GM12878 (cell line): ENCODE data around the gene DNAH1. TPM values are rescaled to one million over a fixed set of nuclear protein-coding genes. Genes with fewer than 3 reads are reported as not detected.

ENCODE experiments used
- ASH2L ChIP-seq: fragments of 300-600, 200-600 bp; sonication (generic); IDR thresholded peaks from 2 replicates; pipeline ENCODE4 v1.6.1; 2017; ENCODE audit warnings: low read depth, mild to moderate bottlenecking, borderline replicate concordance
- BHLHE40 ChIP-seq, 2 experiments: fragments of 450-650 bp in 1 of 2; IDR thresholded peaks; 2 replicates each; pipeline ENCODE4 v1.6.1; 2011 to 2017; ENCODE audit warnings: low read depth in 2 of 2, borderline replicate concordance in 1 of 2, improper control_type of control experiment in 1 of 2, low read length in 1 of 2, mild to moderate bottlenecking in 1 of 2
- BMI1 ChIP-seq: fragments of 450-650 bp; IDR thresholded peaks from 2 replicates; pipeline ENCODE4 v1.6.1; 2016; ENCODE audit warnings: mild to moderate bottlenecking, moderate library complexity, borderline replicate concordance
- CEBPB ChIP-seq, 2 experiments: fragments of 150-350 bp in 1 of 2; IDR thresholded peaks; 2 replicates each; pipeline ENCODE4 v1.6.1; 2012 to 2014; ENCODE audit warnings: low read depth in 2 of 2, low read length in 2 of 2, borderline replicate concordance in 1 of 2, inconsistent platforms in 1 of 2
- EGR1 ChIP-seq, 2 experiments: IDR thresholded peaks; 1 replicate in 1 of 2; 2 replicates in 1 of 2; pipeline ENCODE4 v1.6.1; 2011 to 2012; ENCODE audit warnings: low read depth in 2 of 2, low read length in 2 of 2, borderline replicate concordance in 1 of 2, mild to moderate bottlenecking in 1 of 2, moderate library complexity in 1 of 2
- FOXK2 ChIP-seq: fragments of 450-650 bp; IDR thresholded peaks from 2 replicates; pipeline ENCODE4 v1.6.1; 2017; ENCODE audit warnings: mild to moderate bottlenecking, moderate library complexity
- HDAC2 ChIP-seq: fragments of 200-600 bp; sonication (generic); IDR thresholded peaks from 2 replicates; pipeline ENCODE4 v1.6.1; 2017
- IKZF2 ChIP-seq, 2 experiments: fragments of 450-650 bp; IDR thresholded peaks; 2 replicates each; pipeline ENCODE4 v1.6.1; 2017; ENCODE audit warnings: mild to moderate bottlenecking in 2 of 2, moderate library complexity in 2 of 2
- MEF2B ChIP-seq: fragments of 450-650 bp; IDR thresholded peaks from 2 replicates; pipeline ENCODE4 v1.6.1; 2018; ENCODE audit warnings: mild to moderate bottlenecking, moderate library complexity; ENCODE audit not compliant: partially characterized antibody, poor library complexity, severe bottlenecking
- MYB ChIP-seq: fragments of 150-350 bp; IDR thresholded peaks from 2 replicates; pipeline ENCODE4 v1.6.1; 2014; ENCODE audit warnings: mild to moderate bottlenecking, low read depth, low read length, borderline replicate concordance
- NFIC ChIP-seq: IDR thresholded peaks from 2 replicates; pipeline ENCODE4 v1.6.1; 2012; ENCODE audit warnings: low read depth, mild to moderate bottlenecking, inconsistent platforms, low read length, moderate library complexity
- POLR2A ChIP-seq: IDR thresholded peaks from 2 replicates; pipeline ENCODE4 v1.6.1; 2011; ENCODE audit warnings: low read depth, mild to moderate bottlenecking, low read length
- RBBP5 ChIP-seq: fragments of 200-600 bp; sonication (generic); conservative IDR thresholded peaks from 2 replicates; pipeline ENCODE4 v1.6.1; 2016
- SMC3 ChIP-seq: IDR thresholded peaks from 2 replicates; pipeline ENCODE4 v1.6.1; 2011; ENCODE audit warnings: low read length, improper control_type of control experiment, borderline replicate concordance
- SREBF2 ChIP-seq: IDR thresholded peaks from 2 replicates; pipeline ENCODE4 v1.6.1; 2012; ENCODE audit warnings: mild to moderate bottlenecking, low read length
- STAT1 ChIP-seq: fragments of 450-650 bp; conservative IDR thresholded peaks from 2 replicates; pipeline ENCODE4 v1.6.1; 2014; ENCODE audit warnings: antibody characterized with exemption, mild to moderate bottlenecking
- STAT3 ChIP-seq: IDR thresholded peaks from 2 replicates; pipeline ENCODE4 v1.6.1; 2011; ENCODE audit warnings: low read depth, low read length, improper control_type of control experiment
- TCF3 ChIP-seq: IDR thresholded peaks from 2 replicates; pipeline ENCODE4 v1.6.1; 2012; ENCODE audit warnings: low read depth, mild to moderate bottlenecking, low read length, borderline replicate concordance; ENCODE audit not compliant: insufficient read depth
- TCF7 ChIP-seq: IDR thresholded peaks from 2 replicates; pipeline ENCODE4 v1.6.1; 2014; ENCODE audit warnings: antibody characterized with exemption, borderline replicate concordance
- ZNF207 ChIP-seq: fragments of 450-650 bp; IDR thresholded peaks from 2 replicates; pipeline ENCODE4 v1.6.1; 2014; ENCODE audit warnings: antibody characterized with exemption, mild to moderate bottlenecking, borderline replicate concordance
- polyA plus RNA-seq, 11 experiments: library from polyadenylated mRNA; depleted of rRNA in 4 of 11; unstranded in 6 of 11; stranded (reverse) in 5 of 11; fragments of >200 nt; fragmentation: Nextera tagmentation in 4 of 11; fragmentation: Illumina TruSeq in 1 of 11; extraction: Ambion mirVana in 4 of 11; extraction: Trizol in 1 of 11; gene quantifications; 1 replicate in 1 of 11; 2 replicates in 10 of 11; pipeline versions ENCODE4 v1.2.1 to v1.2.3, GENCODE V29; 2011 to 2016; ENCODE audit warnings: inconsistent platforms in 2 of 11, missing spikeins in 2 of 11, low read depth in 1 of 11
- total RNA-seq, 4 experiments: library from RNA; depleted of rRNA in 3 of 4; stranded (reverse); fragments of >200 nt in 3 of 4; fragmentation: Illumina TruSeq in 1 of 4; extraction: Trizol in 1 of 4; gene quantifications; 2 replicates each; pipeline versions ENCODE4 v1.2.1 to v1.2.3, GENCODE V29; 2013 to 2021
- TF ChIP-seq, protein P1 (sequence below): fragments of 450-650 bp; conservative IDR thresholded peaks from 2 replicates; pipeline ENCODE4 v1.6.1; 2017; ENCODE audit warnings: mild to moderate bottlenecking, moderate library complexity
- TF ChIP-seq, protein P2 (sequence below): fragments of 450-650 bp; IDR thresholded peaks from 2 replicates; pipeline ENCODE4 v1.6.1; 2017; ENCODE audit warnings: low read depth, mild to moderate bottlenecking, moderate library complexity
- TF ChIP-seq, protein P3 (sequence below): fragments of 450-650 bp; IDR thresholded peaks from 2 replicates; pipeline ENCODE4 v1.6.1; 2016; ENCODE audit warnings: mild to moderate bottlenecking, moderate library complexity, borderline replicate concordance
- TF ChIP-seq, protein P4 (sequence below): IDR thresholded peaks from 2 replicates; pipeline ENCODE4 v1.6.1; 2012; ENCODE audit warnings: low read depth, low read length, improper control_type of control experiment

DNAH1 gene
- total and polyA plus RNA-seq, 10 of the 15 experiments (the other 5 are each of a cell fraction or from before 2014, with no cell fraction given): 0.31 to 5.8 (median 2.7) TPM

DNA sequence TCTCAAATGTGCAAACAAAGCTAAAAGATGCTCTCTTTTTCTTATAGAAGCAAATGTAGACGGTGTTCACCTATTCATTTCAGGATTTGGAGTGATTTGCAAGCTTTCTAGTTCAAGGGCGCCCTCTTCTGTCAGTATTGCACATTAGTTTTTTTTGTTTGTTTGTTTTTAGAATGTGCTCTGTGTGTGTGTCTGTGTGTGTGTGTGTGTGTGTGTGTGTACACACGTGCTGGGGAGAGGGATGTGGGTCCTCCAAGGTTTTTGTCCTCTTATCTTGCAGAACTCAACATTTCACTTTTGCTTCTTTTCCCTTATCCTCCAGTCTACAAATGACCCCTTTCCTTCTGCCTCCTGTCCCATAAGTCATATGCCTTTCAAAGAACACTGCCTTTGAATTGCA lies 23.5 kb downstream of the DNAH1 start (continued):
- TF ChIP-seq, protein P1, sequence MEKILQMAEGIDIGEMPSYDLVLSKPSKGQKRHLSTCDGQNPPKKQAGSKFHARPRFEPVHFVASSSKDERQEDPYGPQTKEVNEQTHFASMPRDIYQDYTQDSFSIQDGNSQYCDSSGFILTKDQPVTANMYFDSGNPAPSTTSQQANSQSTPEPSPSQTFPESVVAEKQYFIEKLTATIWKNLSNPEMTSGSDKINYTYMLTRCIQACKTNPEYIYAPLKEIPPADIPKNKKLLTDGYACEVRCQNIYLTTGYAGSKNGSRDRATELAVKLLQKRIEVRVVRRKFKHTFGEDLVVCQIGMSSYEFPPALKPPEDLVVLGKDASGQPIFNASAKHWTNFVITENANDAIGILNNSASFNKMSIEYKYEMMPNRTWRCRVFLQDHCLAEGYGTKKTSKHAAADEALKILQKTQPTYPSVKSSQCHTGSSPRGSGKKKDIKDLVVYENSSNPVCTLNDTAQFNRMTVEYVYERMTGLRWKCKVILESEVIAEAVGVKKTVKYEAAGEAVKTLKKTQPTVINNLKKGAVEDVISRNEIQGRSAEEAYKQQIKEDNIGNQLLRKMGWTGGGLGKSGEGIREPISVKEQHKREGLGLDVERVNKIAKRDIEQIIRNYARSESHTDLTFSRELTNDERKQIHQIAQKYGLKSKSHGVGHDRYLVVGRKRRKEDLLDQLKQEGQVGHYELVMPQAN: no peak
- no peak for TF ChIP-seq ASH2L
- TF ChIP-seq STAT3: no peak
- no peak for TF ChIP-seq TCF3
- no peak for TF ChIP-seq SREBF2
- TF ChIP-seq STAT1: no peak
- no peak for TF ChIP-seq TCF7
- TF ChIP-seq POLR2A: no peak
- no peak for TF ChIP-seq BMI1
- no peak for TF ChIP-seq MEF2B
- no peak for TF ChIP-seq RBBP5
- TF ChIP-seq NFIC: no peak
- no peak for TF ChIP-seq MYB
- peak; percentile 37; the same call in 1 of the 2 replicates for TF ChIP-seq FOXK2
- TF ChIP-seq, protein P2, sequence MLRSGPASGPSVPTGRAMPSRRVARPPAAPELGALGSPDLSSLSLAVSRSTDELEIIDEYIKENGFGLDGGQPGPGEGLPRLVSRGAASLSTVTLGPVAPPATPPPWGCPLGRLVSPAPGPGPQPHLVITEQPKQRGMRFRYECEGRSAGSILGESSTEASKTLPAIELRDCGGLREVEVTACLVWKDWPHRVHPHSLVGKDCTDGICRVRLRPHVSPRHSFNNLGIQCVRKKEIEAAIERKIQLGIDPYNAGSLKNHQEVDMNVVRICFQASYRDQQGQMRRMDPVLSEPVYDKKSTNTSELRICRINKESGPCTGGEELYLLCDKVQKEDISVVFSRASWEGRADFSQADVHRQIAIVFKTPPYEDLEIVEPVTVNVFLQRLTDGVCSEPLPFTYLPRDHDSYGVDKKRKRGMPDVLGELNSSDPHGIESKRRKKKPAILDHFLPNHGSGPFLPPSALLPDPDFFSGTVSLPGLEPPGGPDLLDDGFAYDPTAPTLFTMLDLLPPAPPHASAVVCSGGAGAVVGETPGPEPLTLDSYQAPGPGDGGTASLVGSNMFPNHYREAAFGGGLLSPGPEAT: 0 out of 2 replicates have a peak, but pooled peaks have one; percentile 31
- TF ChIP-seq IKZF2 (IDR thresholded peaks at IDR 0.05): no peak; a peak in 1 of 4 replicates
- TF ChIP-seq ZNF207: no peak
- peak; percentile 97 for TF ChIP-seq SMC3
- TF ChIP-seq, protein P3, sequence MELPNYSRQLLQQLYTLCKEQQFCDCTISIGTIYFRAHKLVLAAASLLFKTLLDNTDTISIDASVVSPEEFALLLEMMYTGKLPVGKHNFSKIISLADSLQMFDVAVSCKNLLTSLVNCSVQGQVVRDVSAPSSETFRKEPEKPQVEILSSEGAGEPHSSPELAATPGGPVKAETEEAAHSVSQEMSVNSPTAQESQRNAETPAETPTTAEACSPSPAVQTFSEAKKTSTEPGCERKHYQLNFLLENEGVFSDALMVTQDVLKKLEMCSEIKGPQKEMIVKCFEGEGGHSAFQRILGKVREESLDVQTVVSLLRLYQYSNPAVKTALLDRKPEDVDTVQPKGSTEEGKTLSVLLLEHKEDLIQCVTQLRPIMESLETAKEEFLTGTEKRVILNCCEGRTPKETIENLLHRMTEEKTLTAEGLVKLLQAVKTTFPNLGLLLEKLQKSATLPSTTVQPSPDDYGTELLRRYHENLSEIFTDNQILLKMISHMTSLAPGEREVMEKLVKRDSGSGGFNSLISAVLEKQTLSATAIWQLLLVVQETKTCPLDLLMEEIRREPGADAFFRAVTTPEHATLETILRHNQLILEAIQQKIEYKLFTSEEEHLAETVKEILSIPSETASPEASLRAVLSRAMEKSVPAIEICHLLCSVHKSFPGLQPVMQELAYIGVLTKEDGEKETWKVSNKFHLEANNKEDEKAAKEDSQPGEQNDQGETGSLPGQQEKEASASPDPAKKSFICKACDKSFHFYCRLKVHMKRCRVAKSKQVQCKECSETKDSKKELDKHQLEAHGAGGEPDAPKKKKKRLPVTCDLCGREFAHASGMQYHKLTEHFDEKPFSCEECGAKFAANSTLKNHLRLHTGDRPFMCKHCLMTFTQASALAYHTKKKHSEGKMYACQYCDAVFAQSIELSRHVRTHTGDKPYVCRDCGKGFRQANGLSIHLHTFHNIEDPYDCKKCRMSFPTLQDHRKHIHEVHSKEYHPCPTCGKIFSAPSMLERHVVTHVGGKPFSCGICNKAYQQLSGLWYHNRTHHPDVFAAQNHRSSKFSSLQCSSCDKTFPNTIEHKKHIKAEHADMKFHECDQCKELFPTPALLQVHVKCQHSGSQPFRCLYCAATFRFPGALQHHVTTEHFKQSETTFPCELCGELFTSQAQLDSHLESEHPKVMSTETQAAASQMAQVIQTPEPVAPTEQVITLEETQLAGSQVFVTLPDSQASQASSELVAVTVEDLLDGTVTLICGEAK: no peak
- TF ChIP-seq CEBPB (IDR thresholded peaks at IDR 0.05; ENCODE audit: borderline replicate concordance in 1 of 2, low read depth in 2 of 2, low read length in 2 of 2): no peak
- TF ChIP-seq HDAC2: no peak
- TF ChIP-seq EGR1 (IDR thresholded peaks at IDR 0.05; ENCODE audit: borderline replicate concordance in 1 of 2, low read depth in 2 of 2, low read length in 2 of 2): no peak
- TF ChIP-seq, protein P4, sequence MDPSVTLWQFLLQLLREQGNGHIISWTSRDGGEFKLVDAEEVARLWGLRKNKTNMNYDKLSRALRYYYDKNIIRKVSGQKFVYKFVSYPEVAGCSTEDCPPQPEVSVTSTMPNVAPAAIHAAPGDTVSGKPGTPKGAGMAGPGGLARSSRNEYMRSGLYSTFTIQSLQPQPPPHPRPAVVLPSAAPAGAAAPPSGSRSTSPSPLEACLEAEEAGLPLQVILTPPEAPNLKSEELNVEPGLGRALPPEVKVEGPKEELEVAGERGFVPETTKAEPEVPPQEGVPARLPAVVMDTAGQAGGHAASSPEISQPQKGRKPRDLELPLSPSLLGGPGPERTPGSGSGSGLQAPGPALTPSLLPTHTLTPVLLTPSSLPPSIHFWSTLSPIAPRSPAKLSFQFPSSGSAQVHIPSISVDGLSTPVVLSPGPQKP: no peak
- peak; percentile 95 to 96 for TF ChIP-seq BHLHE40 (IDR thresholded peaks at IDR 0.05; ENCODE audit: borderline replicate concordance in 1 of 2, low read depth in 2 of 2, low read length in 1 of 2)
